SW 1271 (cell line): Measurements from ENCODE around the gene THSD4.

Experiments used
- DNase-seq, 2 experiments: peaks; one replicate each; lab custom pipeline; 2025; lab: John Stamatoyannopoulos, UW

The THSD4 gene

GRCh38 chr15:71753346-71753745 lies 638.1 kb downstream of the THSD4 start:
- DNase-seq, result peak in 1 of 2 experiments; percentile 52

GRCh38 chr15:71754660-71755059 lies 639.4 kb downstream of the THSD4 start:
- DNase-seq, result no peak

GRCh38 chr15:71755092-71755970 lies 640.1 kb downstream of the THSD4 start:
- DNase-seq, result no peak

GRCh38 chr15:71756599-71757352 lies 641.5 kb downstream of the THSD4 start:
- DNase-seq, result no peak

GRCh38 chr15:71757741-71758530 lies 642.7 kb downstream of the THSD4 start:
- DNase-seq, result no peak

GRCh38 chr15:71758711-71759110 lies 643.4 kb downstream of the THSD4 start:
- DNase-seq, result no peak

GRCh38 chr15:71760852-71761251 lies 645.6 kb downstream of the THSD4 start:
- DNase-seq, result no peak

GRCh38 chr15:71761649-71762048 lies 646.4 kb downstream of the THSD4 start:
- DNase-seq, result peak; percentile 66 to 87

- DNase-seq, result no peak
These were observed 652.9 kb downstream of the THSD4 start for GRCh38 chr15:71768184-71768583.

- no peak for DNase-seq
These were observed 658.1 kb downstream of the THSD4 start for GRCh38 chr15:71773206-71773859.

- no peak for DNase-seq
These were observed 660.6 kb downstream of the THSD4 start for GRCh38 chr15:71775856-71776255.

- no peak for DNase-seq
These were observed 661.0 kb downstream of the THSD4 start for GRCh38 chr15:71776304-71776703.

GRCh38 chr15:71777216-71777943 lies 662.1 kb downstream of the THSD4 start:
- no peak for DNase-seq

- DNase-seq, result no peak
These were observed 664.0 kb downstream of the THSD4 start for GRCh38 chr15:71779073-71779797.

GRCh38 chr15:71780115-71780976 lies 665.1 kb downstream of the THSD4 start:
- peak in 1 of 2 experiments; percentile 61 for DNase-seq

- no peak for DNase-seq
These were observed 666.1 kb downstream of the THSD4 start for GRCh38 chr15:71781179-71781964.

- no peak for DNase-seq
These were observed 666.6 kb downstream of the THSD4 start for GRCh38 chr15:71781965-71782265.

- DNase-seq, result no peak
These were observed 667.3 kb downstream of the THSD4 start for GRCh38 chr15:71782422-71783165.
